HCT116 (cell line): ENCODE measurements around the gene GLRX3.

ENCODE experiments used
- ATF3 ChIP-seq: IDR thresholded peaks from 2 replicates; pipeline ENCODE4 v1.6.1; 2012
- CTCF ChIP-seq, 3 experiments: fragments of 200-600 bp in 1 of 3; sonication (generic) in 1 of 3; IDR thresholded peaks in 2 of 3; conservative IDR thresholded peaks in 1 of 3; 2 replicates each; pipeline ENCODE4 v1.5.1; 2012 to 2017; ENCODE audit warnings: low read depth in 2 of 3, low read length in 2 of 3, antibody characterized with exemption in 1 of 3, borderline replicate concordance in 1 of 3, control low read depth in 1 of 3, mild to moderate bottlenecking in 1 of 3, mixed read lengths in 1 of 3, mixed run types in 1 of 3, moderate library complexity in 1 of 3; ENCODE audit not compliant: insufficient read depth in 1 of 3
- EZH2phosphoT487 ChIP-seq: fragments of 200-600 bp; IDR thresholded peaks from 2 replicates; pipeline ENCODE4 v1.6.1; 2018; ENCODE audit warnings: antibody characterized with exemption, borderline replicate concordance
- MAX ChIP-seq: IDR thresholded peaks from 2 replicates; pipeline ENCODE4 v1.6.1; 2012
- POLR2A ChIP-seq: IDR thresholded peaks from 2 replicates; pipeline ENCODE4 v1.7.0; 2011; ENCODE audit warnings: borderline replicate concordance; ENCODE audit not compliant: insufficient read depth, insufficient read length; ENCODE audit errors: extremely low read depth
- TCF7L2 ChIP-seq: IDR thresholded peaks from 2 replicates; pipeline ENCODE4 v1.7.0; 2011; ENCODE audit warnings: borderline replicate concordance, inconsistent platforms; ENCODE audit not compliant: insufficient read depth, insufficient read length; ENCODE audit errors: extremely low read depth
- YY1 ChIP-seq: IDR thresholded peaks from 2 replicates; pipeline ENCODE4 v1.6.1; 2011; ENCODE audit warnings: low read length, low read depth, moderate library complexity, mild to moderate bottlenecking; ENCODE audit not compliant: insufficient replicate concordance; ENCODE audit errors: extremely low read depth
- ZBTB33 ChIP-seq: IDR thresholded peaks from 2 replicates; pipeline ENCODE4 v1.6.1; 2011; ENCODE audit warnings: mild to moderate bottlenecking, low read length, moderate library complexity; ENCODE audit not compliant: insufficient replicate concordance; ENCODE audit errors: extremely low read depth

- TF ChIP-seq CTCF (IDR thresholded peaks at IDR 0.05 in 2 of 3, conservative IDR thresholded peaks at IDR 0.05 in 1 of 3; ENCODE audit: borderline replicate concordance in 1 of 3, insufficient read depth in 1 of 3, low read depth in 2 of 3, low read length in 2 of 3), result no peak
- TF ChIP-seq ZBTB33, result no peak
- no peak for TF ChIP-seq TCF7L2
- no peak for TF ChIP-seq MAX
- TF ChIP-seq EZH2phosphoT487, result no peak
- TF ChIP-seq ATF3, result no peak
- no peak for TF ChIP-seq YY1
- no peak for TF ChIP-seq POLR2A
Measured at GRCh38 chr10:130161331-130161730, 25.1 kb downstream of the GLRX3 start.
